SH-SY5Y (cell line): ENCODE data around the gene PHF24.

Experiments used
- GATA2 ChIP-seq: IDR thresholded peaks from 2 replicates; pipeline ENCODE4 v1.6.1; 2011; ENCODE audit warnings: mild to moderate bottlenecking, low read depth, low read length
- GATA3 ChIP-seq: IDR thresholded peaks from 2 replicates; pipeline ENCODE4 v1.6.1; 2011; ENCODE audit warnings: low read depth, mild to moderate bottlenecking, low read length, moderate library complexity

DNA sequence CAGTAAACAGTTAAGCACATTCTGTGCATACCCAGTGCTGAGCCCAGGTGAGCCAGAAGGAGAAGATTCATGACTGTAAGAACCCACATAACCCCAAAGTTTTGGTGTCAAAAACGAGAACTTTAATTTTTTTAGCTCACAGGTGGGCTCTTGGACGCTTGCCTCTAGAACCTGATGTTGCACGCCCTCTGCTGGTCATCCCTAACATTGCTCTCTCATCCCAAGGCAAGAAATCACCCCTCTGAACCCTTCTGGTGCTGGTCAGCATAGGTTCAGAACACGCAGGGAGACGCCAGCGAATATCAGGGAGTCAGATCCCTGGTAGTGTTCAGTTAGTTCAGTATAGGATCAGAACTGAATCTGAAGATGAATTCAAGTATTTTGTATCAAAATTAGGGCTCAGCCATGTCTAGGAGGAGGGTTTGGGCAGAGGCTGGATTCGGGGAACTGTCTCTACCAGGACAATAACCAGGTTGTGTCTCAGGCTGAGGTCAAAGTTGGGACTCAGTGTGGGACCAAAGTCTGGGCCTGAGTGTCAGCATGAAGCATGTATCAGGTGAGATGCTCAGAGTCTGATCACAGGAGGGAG, 27.3 kb downstream of the PHF24 start:
- no peak for TF ChIP-seq GATA3
- TF ChIP-seq GATA2, result no peak
